HG03460 (cell line): ENCODE results near the gene METTL8.
"Not testable (repeated sequence)": the region's sequence is repeated elsewhere in the genome, so short reads cannot be mapped to it uniquely, and the experiment has no call there.

Source experiments
- ATAC-seq: cut with Tn5 transposase; IDR thresholded peaks from one replicate; pipeline ENCODE4 v1.9.1; 2021; ENCODE audit not compliant: unreplicated experiment

METTL8 gene

DNA sequence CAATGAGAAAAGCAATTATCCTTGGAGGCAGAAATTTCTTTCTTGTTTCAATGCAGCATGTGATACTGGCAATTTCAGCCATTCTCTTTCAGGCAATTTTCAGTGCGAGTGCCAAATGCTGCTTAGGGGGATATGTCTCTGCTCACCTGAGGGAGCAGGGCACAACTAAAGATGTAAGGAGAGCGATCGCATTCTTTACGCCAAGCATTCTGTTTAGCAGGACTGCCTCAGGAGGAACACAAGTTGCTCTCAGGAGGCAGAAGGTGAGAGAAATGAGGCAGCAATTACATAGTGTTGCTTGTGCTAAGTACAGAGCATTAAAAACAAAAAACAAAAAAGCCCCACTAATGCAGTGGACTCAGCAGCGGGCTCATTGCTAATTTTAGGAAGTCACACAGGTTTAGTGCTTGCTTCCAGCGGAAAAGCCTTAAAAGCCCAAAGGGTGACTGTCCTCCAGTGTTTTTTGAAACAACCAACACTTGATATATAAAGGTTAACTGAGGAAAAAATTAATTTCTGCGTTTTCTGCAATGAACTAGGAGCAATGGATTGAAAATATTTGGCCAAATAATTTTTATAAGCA lies 116.9 kb downstream of the METTL8 start:
- no peak for ATAC-seq

DNA sequence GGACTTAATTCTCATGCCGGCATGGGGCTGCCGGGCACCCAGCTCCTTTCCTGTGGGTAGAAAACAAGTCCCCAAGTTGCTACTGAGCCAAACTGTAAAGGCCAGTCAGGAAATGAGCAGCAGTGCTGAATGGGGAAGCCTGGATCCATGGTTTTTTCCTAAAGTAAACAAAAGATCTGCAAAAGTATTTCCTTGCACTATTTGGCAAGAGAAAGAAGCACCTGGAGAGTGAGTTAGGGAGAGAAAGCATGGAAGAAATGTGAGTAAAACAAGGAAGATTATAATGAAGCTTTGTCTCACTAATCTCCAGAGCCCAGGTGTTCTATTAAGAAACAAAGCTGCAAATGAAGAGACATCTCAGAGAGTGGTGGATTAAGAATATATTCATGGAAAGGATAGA lies 117.6 kb downstream of the METTL8 start:
- ATAC-seq, result no peak

DNA sequence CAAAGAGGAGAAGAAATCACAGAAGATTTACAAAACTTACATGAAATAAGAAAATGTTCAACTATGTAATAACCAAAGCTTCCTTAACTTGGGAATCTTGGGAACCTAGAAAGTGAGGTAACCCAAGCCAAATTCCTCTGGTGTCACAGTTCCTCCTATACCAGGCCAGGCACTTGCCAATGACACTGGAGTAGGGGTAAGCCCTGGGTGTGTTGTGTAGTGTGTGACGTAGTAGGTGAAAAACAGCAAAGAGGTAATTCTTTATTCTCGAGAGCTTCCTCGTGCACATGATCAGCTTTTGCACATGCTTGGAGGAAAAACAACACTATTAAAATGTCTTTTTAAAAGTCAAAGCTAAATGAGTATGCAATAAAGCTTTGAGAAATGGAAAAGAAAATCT lies 118.0 kb downstream of the METTL8 start:
- ATAC-seq, result no peak

DNA sequence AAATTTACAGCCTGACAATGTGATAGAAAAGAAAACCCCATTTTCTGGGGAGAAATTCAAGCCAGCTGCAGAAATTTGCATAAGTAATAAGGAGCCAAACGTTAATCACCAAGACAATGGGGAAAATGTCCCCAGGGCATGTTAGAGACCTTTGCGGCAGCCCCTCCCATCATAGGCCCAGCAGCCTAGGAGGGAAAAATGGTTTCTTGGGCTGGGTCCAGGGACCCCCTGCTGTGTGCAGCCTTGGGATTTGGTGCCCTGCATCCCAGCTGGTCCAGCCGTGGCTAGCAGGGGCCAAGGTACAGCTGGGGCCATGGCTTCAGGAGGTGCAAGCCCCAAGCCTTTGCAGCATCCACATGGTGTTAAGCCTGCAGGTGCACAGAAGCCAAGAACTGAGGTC lies 121.6 kb downstream of the METTL8 start:
- ATAC-seq, result not testable (repeated sequence)

DNA sequence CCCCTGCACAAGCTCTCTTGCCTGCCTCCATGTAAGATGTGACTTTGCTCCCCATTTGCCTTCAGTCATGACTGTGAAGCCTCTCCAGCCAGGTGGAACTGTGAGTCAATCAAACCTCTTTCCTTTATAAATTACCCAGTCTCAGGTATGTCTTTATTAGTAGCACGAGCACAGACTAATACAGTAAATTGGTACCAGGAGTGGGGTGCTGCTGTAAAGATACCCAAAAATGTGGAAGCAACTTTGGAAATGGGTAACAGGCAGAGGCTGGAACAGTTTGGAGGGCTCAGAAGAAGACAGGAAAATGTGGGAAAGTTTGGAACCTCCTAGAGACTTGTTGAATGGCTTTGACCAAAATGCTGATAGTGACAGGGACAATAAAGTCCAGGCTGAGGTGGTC lies 122.2 kb downstream of the METTL8 start:
- ATAC-seq, result not testable (repeated sequence)

DNA sequence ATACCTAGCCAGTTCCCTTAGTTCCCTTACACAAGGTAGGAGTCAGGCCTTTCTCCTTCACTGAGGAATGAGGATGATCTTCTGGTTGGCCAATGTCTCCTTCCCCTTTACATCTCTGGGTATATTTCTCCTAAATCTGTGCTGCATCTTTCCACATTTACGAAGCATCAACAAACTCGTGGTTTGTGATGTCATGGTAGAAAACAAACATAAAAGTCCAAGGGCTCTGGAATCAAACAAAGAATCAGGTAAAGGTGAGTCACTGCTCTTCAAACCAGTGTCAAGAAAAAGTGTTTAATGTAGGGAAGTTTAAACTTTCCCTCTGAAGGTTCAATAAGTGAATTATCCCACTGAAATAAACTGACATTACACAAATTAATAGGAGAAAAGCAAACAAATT lies 122.9 kb downstream of the METTL8 start:
- no peak for ATAC-seq

DNA sequence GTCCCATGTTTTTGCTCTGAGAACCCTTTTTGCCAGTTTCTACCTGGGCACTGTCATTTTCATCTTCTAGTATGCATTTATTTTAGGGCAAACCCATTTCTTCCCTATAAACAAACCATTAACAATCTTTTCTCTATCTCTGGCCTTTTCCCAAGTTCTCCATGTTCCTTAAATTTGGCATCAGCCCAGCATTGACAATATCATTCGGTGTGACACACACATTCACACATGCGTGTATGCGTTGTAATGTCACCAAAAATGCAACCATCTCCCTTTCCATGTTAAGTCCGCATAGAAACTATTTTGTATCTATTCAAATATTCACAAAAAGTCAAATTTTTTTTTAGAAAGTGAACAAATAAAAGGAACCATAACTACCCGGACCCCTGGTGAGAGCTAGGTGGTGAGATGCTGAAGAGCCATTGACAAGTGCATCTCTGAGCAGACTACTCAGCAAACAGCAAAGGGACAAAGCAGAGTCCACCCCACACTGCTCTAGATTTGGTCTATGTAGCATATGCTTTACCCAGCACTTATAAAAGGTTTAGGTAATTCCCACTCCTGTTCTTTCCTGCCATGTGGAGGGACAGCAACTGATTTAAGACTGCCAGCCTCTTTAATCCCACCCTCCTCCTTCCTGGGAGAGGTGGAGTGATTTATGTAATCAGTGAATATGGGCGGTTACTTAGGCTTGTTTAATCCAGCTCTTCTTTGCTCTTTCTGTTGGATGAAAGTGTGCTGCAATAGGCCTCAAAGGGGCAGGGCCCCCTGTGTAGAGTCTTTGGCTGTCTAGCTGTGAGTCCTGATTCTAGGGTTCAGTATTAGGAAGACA lies 124.1 kb downstream of the METTL8 start:
- no peak for ATAC-seq

DNA sequence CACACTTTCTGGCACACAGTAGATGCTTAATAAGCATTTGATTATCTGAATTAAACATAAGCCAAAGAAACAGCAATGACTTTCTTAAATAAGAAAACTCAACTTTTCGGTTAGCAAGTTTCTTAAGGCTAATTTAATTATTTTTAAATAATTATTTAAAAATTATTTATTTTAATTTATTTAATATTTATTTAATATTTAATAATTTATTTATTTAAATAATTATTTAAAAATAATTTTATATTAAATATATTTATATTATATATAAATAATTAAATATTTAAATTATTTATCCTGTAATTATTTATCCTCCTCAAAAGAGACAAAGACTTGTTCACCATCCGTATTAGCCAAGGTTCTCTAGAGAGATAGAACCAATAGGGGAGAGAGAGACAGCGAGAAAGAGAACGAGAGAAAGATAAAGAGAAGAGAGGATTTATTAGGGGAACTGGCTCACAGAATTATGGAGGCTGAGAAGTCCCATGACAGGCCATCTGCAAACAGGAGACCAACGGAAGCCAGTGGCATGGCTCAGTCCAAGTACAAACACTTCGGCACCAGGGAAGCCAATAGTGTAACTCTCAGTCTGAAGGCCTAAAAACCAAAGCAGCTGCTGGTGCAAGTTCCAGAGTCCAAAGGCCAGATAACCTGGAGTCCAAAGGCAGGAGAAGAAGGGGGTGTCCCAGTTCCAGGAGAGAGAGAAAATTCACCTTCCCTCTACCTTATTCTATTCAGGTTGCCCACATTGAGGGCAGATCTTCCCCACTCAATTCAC lies 125.3 kb downstream of the METTL8 start:
- no peak for ATAC-seq

DNA sequence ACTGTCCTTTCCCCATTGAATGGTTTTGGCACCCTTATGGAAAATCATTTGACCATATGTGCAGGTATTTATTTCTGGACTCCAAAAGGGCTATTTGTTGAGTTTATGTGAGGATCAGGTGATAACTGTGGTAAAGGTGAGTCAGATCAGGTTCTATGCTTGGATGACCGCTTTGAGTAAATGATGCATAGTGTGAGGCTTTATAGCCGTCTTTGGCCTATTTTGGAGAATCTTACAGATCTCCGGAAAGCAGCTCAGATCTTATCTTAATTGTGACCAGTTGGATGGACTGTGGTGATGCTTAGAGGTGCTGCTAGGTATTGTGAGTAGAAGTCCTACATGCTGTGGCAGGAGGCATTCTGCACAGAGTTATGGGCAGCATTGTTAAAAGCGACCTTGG lies 126.2 kb downstream of the METTL8 start:
- peak; percentile 78 for ATAC-seq

DNA sequence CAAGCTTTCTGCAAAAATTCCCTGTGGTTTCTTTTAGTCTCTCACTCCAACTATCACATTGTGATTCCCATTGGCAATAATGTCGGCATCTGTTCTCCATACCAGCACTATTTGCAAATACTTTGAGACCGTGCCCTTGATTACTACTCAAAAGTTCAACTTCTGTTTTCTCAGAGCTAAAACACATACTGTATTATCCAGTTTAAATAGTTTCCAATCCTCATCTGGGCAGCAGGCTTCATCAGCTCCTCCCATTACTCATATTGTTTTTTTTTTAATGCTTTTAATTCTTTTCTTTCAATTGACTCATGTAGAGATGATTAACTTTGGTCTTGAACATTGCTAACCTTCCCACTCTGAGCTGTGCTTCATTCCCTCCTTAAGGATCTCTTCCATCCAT lies 135.8 kb downstream of the METTL8 start:
- no peak for ATAC-seq

DNA sequence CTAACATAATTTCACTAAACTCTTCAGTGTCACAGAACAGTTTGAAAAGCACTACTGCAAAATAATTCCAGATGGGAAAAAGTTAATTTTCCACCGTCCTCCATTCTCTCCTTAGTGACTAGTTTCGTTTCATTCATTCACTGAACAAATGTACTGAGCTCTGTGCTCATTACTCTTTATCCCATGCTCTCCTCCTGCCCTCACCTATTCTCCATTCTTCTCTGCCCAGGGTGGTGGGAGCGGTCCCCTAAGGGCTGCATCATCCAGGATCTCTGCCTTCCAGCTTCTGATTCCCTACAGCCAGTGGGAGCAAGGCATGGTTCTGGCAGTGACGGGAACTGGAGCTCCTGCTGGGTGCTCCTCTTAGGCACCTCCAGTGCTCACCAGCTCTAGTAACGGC lies 139.2 kb downstream of the METTL8 start:
- no peak for ATAC-seq

DNA sequence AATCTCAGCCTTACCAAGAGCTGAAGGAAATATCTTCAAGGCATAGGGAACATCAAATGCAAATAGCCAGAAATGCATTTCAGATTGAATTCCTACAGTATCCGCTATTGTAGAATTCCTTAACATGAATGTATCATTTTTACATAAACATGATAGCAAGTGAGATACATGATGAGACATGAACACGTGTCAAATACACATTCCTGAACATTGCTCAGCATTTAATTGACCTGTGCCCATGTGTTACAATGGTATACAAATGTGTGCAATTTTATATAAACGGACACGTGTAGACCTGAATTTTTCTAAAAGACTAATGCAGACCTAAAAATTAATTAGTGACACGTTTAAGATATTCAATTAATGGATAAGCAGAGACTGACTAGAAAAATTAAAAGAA lies 140.1 kb downstream of the METTL8 start:
- no peak for ATAC-seq

DNA sequence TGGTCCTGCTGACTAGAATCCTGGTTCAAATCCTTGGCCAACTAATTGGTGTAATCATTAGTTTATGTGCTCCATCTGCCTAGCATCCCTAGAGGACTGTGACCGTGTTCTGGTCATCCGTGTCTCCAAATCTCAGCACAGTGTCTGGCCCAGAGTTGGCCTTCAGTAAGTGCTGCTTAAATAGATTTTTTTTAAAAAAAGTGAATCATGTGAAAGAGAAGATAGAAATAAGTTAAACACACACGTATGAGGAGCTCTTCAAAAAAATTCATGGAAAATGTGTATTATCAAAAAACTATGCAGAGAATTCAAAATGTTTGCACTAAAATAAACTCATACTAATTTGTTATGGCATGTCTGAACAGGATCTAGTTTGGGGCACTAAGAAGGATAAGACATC lies 143.8 kb downstream of the METTL8 start:
- ATAC-seq, result no peak

DNA sequence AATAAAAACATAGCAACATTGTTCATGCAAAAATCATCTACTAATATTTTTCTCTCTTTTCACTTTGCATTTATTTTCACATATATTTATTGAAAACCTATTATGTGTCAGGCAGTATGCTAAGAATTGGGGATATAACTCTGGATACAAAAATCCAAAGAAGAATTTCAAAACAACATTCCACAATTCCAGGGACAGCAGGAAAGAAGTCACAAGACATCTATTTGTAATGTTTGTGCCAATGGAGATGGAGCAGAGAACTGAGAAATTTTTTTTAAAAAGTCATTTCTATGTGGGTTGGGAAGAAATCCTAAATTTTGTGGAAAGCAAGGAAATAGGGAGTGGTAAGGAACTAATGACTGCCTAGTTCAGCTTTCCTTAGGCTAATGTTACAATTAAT lies 144.5 kb downstream of the METTL8 start:
- no peak for ATAC-seq

DNA sequence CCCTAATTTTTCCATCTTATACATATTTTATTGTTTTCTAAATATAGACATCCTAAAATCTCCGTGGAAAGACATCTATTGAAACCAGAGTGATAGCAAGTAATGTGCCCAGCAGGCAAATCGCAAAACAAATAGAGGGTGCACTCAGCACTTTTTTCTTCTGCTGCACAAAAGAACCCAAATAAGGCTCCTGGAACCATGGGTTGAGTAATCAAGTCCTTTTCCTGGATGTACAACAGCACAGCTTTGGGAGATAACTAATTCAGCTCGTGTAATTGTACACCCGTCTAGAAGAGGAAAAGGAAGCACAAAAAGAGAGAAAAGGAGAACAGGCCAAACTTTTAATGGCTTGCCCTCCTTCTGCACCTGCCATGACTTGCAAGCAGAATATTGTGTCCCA lies 146.2 kb downstream of the METTL8 start:
- no peak for ATAC-seq

DNA sequence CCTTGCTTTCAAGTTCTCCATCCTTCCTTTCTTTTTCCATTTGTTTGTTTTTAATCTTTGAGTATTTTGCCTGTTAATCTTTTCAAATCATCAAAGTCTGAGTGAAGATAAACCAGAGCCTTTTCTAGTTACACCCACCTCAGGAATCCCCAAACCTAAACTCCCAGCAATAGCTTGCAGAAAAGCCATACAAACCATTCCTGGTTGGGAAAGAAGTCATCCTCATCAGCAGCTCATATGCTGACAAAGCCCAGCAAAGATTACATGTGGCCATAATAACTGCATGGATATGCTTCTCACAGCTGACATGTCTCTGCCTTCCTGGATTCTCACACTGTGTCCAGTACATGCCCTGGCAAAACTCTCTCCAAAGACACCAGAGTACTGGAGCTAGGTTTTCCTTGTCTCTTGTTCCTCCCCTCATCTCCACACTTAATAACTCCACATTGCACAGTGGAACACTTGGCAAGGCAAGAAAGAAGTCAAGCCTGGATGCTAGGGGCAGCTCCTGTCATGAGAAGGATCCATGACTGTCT lies 146.7 kb downstream of the METTL8 start:
- ATAC-seq, result no peak

DNA sequence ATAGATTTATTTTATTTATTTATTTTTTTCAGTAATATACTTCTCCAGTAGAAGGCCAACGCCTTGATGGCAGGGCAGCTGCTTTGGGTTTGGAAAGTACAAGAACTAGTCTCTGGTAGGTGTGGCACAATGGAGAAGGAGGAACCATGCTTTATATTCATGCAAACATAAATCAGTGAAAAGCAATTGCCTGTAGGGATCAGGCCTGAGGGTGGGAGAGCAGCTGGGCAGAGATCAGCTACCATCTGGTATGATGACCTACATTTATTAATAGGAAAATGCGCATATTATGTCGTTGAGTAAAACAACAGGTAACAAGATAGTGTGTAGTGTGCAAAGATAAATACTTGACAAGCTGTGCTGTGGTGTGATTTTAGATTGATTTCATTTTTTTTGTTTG lies 152.7 kb downstream of the METTL8 start:
- no peak for ATAC-seq

DNA sequence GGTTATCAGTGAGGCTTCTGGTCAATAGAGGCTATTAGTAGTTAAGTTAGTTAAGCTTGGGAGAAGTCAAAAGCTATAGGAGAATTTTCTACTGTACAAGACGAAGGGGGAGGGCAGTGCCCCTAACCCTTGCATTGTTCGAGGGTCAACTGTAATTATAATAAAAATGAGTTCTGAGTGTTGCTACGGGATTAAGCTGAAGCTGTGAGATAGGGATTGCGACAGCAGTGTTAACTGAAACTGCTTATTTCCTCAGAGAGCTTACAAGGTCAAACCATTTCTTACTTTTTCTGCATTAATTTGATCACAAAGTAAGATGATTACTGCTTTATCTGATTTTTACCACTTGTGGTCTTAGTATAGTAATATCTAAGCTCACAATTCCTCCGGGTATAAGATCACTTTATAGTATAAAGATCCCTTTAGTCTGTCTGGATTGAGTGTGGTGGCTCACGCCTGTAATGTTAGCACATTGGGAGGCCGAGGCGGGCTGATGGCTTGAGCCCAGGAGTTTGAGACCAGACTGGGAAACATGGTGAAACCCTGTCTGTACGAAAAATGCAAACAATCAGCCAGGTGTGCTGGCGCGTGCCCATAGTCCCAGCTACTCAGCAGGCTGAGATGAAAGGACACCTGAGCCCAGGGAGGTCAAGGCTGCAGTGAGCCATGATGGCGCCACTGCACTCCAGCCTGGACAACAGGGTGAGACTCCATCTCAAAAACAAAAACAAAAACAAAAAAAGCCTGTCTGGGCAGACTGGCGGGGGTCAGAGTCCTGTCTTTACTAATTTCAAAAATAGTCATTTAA lies 153.6 kb downstream of the METTL8 start:
- ATAC-seq, result no peak

DNA sequence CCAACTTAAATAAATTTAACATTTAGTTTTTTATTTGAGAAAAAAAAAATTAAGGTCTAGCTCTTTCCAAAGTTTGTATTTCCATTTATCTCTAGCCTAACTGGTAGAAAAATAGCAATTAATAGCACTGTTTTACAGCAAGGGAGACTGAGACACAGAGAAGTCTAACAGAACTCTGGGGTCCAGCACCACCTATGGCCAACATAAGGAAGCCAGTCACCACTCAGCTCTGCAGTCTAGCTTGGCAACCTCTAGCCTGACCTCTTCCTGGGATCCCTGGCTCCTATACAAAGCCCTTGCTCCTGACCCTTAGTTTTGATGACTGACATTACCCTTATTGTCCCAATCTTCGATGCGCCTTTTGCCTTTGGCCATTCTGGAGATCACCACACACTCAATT lies 159.0 kb downstream of the METTL8 start:
- no peak for ATAC-seq

DNA sequence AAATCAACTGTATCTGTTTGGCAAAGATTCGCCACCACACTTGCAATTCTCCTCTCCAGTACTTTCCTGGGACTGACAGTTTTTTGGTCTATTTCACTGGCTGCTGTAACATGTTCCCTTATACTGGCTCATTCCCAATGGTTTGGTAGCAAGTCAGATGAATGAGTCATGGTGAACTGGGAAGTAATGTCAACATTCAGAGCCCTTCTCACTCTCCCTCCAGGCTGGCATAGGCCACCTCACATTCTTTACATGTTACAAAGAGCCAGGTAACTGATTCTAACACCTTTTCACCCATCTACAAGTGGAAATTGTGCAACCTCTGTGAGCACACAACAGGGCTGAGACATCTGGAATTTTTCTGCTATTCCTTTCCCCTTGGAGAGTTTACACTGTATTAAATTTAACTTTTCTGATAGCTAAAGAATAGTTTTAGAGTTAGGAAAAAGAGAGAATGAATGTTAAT lies 161.8 kb downstream of the METTL8 start:
- no peak for ATAC-seq

DNA sequence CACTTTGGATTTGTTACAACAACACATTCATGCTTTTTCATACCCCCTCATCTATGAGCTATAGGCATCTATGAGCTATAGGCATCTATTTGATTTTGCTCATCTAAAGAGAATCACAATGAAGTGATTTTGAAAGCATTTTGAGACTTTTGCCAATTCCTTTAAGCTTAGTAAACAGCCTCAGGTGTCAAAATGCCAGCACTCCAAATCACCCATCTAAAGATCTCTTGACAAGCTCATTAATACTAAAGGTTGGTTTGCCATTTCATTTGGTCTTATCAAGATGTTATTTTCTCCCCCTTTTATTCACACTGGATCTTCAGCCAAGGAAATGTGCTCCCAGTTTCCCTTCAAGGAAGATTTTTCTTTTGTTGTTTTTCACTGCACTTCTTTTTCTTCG lies 162.4 kb downstream of the METTL8 start:
- no peak for ATAC-seq
